HepG2 (cell line): ENCODE data around the gene RSPH1. TPM values are rescaled to one million over a fixed set of nuclear protein-coding genes. Genes with fewer than 3 reads are reported as not detected.

ENCODE experiments used
- ATAC-seq: fragments of 200-7000 bp; cut with Tn5 transposase; 3 replicates; pipeline ENCODE4 v1.9.1; 2020; ENCODE audit warnings: mild to moderate bottlenecking, moderate library complexity
- BruUV-seq: library from RNA; stranded (reverse); fragments of 400-500 nt; replicated peaks from 2 replicates; lab custom pipeline; 2021; lab: Mats Ljungman, UMichigan
- CTCF ChIA-PET: fragments of 300-600 bp; formaldehyde crosslinking; extraction: SDS; loops from one replicate; lab custom pipeline; 2021; ENCODE audit warnings: low total read pairs, inconsistent platforms, low intra/inter-chr PET ratio; lab: Yijun Ruan, JAX
- POLR2A ChIA-PET: fragments of 350-600 bp; sonication (Branson Sonifier 250); formaldehyde crosslinking; loops from one replicate; lab custom pipeline; 2020; ENCODE audit warnings: antibody characterized with exemption, inconsistent platforms; lab: Yijun Ruan, JAX
- DNase-seq: peaks from one replicate; pipeline ENCODE4 v3.0.0-alpha.2; 2015; ENCODE audit warnings: low spot score
- FAIRE-seq: peaks from 3 replicates; lab custom pipeline; 2011; peaks lifted over from hg19 to GRCh38; lab: Jason Lieb, UNC
- H2AFZ ChIP-seq: one replicate; pipeline ENCODE4 v1.6.1; 2011; ENCODE audit warnings: low read length, inconsistent platforms
- H3K27ac ChIP-seq: fragments of 300-600 bp; 3 replicates; pipeline ENCODE4 v1.8.0; 2011; ENCODE audit warnings: mixed run types, mild to moderate bottlenecking, mixed read lengths, low read length, inconsistent platforms; ENCODE audit not compliant: insufficient read depth; ENCODE audit errors: extremely low read length
- H3K27me3 ChIP-seq, 2 experiments: fragments of 200-600 bp in 1 of 2; 2 replicates in 1 of 2; 3 replicates in 1 of 2; pipeline versions ENCODE4 v1.6.0 to v1.8.0; 2011; ENCODE audit warnings: low read length in 2 of 2, mild to moderate bottlenecking in 2 of 2, moderate library complexity in 2 of 2, inconsistent platforms in 1 of 2; ENCODE audit not compliant: insufficient read depth in 2 of 2, control insufficient read depth in 1 of 2
- H3K36me3 ChIP-seq, 2 experiments: fragments of 200-600 bp in 1 of 2; replicated peaks in 1 of 2; 2 replicates in 1 of 2; 3 replicates in 1 of 2; pipeline versions ENCODE4 v1.5.1 to v1.8.0; 2011; ENCODE audit warnings: low read length in 2 of 2, inconsistent platforms in 1 of 2; ENCODE audit not compliant: insufficient read depth in 2 of 2, control insufficient read depth in 1 of 2
- H3K4me1 ChIP-seq: 2 replicates; pipeline ENCODE4 v1.5.1; 2012; ENCODE audit warnings: low read length, inconsistent platforms; ENCODE audit not compliant: insufficient read depth
- H3K4me2 ChIP-seq: 2 replicates; pipeline ENCODE4 v1.6.0; 2011; ENCODE audit warnings: low read depth, low read length, inconsistent platforms
- H3K4me3 ChIP-seq, 3 experiments: fragments of 200-600 bp in 1 of 3; sonication (generic), shearing (Covaris generic) in 1 of 3; replicated peaks in 1 of 3; 2 replicates each; pipeline ENCODE4 v1.5.1; 2011 to 2016; ENCODE audit warnings: low read length in 3 of 3, inconsistent platforms in 2 of 3, low read depth in 2 of 3, mild to moderate bottlenecking in 2 of 3, control low read depth in 1 of 3, mixed read lengths in 1 of 3; ENCODE audit not compliant: insufficient read depth in 1 of 3
- H3K79me2 ChIP-seq: one replicate; pipeline ENCODE4 v1.6.1; 2011; ENCODE audit warnings: low read length, inconsistent platforms; ENCODE audit not compliant: insufficient read depth
- H3K9ac ChIP-seq: 2 replicates; pipeline ENCODE4 v1.6.0; 2011; ENCODE audit warnings: mild to moderate bottlenecking, low read depth, low read length, inconsistent platforms; ENCODE audit not compliant: insufficient read depth
- H3K9me3 ChIP-seq: 2 replicates; pipeline ENCODE4 v1.5.1; 2012; ENCODE audit warnings: mild to moderate bottlenecking, low read length
- H4K20me1 ChIP-seq: 2 replicates; pipeline ENCODE4 v1.6.0; 2011; ENCODE audit warnings: inconsistent platforms, mild to moderate bottlenecking, low read length, moderate library complexity; ENCODE audit not compliant: insufficient read depth
- DRAP1 ChIP-seq: IDR thresholded peaks from 2 replicates; pipeline ENCODE4 v1.6.1; 2016; ENCODE audit warnings: missing genetic modification reagents, missing compliant biosample characterization
- GMEB2 ChIP-seq: IDR thresholded peaks from 2 replicates; pipeline ENCODE4 v1.6.1; 2016; ENCODE audit warnings: missing biosample characterization, missing genetic modification reagents, low read depth
- HHEX ChIP-seq: IDR thresholded peaks from 2 replicates; pipeline ENCODE4 v1.6.1; 2016; ENCODE audit warnings: control low read depth
- JUND ChIP-seq: sonication (generic); formaldehyde crosslinking; IDR thresholded peaks from 2 replicates; pipeline ENCODE4 v1.8.0; 2022; ENCODE audit warnings: mild to moderate bottlenecking, missing genetic modification reagents
- NFYB ChIP-seq: sonication (generic); formaldehyde crosslinking; IDR thresholded peaks from 2 replicates; pipeline ENCODE4 v1.4.0; 2020; ENCODE audit warnings: missing genetic modification reagents
- PLRG1 ChIP-seq: fragments of 450-650 bp; conservative IDR thresholded peaks from 2 replicates; pipeline ENCODE4 v1.6.1; 2016
- XRCC5 ChIP-seq: fragments of 200-400 bp; formaldehyde crosslinking; optimal IDR thresholded peaks from 2 replicates; pipeline ENCODE3; 2017; ENCODE audit warnings: mild to moderate bottlenecking, low read length
- YY1 ChIP-seq: IDR thresholded peaks from 2 replicates; pipeline ENCODE4 v1.6.1; 2011; ENCODE audit warnings: low read length, low read depth, moderate library complexity, mild to moderate bottlenecking; ENCODE audit not compliant: insufficient read depth, insufficient replicate concordance
- WGBS: methylation state at CpG from one replicate; pipeline ENCODE4 v1.1.6; 2017; ENCODE audit warnings: low lambda C conversion rate; 5-methylcytosine and 5-hydroxymethylcytosine counted together
- in situ Hi-C: cut with HindIII; loops from 2 replicates; pipeline ENCODE4 v1.10.0; 2017; ENCODE audit warnings: low pct_unique_long_range_greater_than_20kb; ENCODE audit not compliant: extremely low pct_ligation_motif_present
- intact Hi-C: fragments of 100-400 bp; cut with micrococcal nuclease; formaldehyde crosslinking; loops from one replicate; pipeline ENCODE4 v1.10.0; 2022; ENCODE audit not compliant: unreplicated experiment
- polyA plus RNA-seq, 8 experiments: library from polyadenylated mRNA; depleted of rRNA in 3 of 8; stranded (reverse) in 7 of 8; unstranded in 1 of 8; fragments of >200 nt; fragmentation: Illumina TruSeq in 4 of 8; extraction: Trizol in 4 of 8; gene quantifications; 2 replicates each; pipeline versions ENCODE4 v1.2.1 to v1.2.3, GENCODE V29; 2011 to 2016; ENCODE audit warnings: low read depth in 4 of 8, missing spikeins in 1 of 8, mixed read lengths in 1 of 8; ENCODE audit not compliant: insufficient read depth in 1 of 8
- total RNA-seq, 5 experiments: library from RNA; depleted of rRNA; stranded (reverse); fragments of >200 nt; fragmentation: Illumina TruSeq; extraction: Trizol; gene quantifications; 2 replicates each; pipeline ENCODE4 v1.2.3, GENCODE V29; 2016; ENCODE audit warnings: low read depth in 1 of 5

The RSPH1 gene
- total and polyA plus RNA-seq, 2 of the 13 experiments (the other 11 are each of a cell fraction or from before 2014, with no cell fraction given): not detected

GRCh38 chr21:42472521-42472920, 23.5 kb downstream of the RSPH1 start:
- H3K27me3 ChIP-seq: no peaks in the 10 kb centered on the region
- no peaks in the 10 kb centered on the region for H3K9me3 ChIP-seq
- BruUV-seq: no TSS peak
- CTCF ChIA-PET: no interaction called here
- in situ Hi-C loops: no loop called here
- peaks cover 23% of the 10 kb centered on the region for H3K4me1 ChIP-seq
- no peak overlapping the region for H3K27ac ChIP-seq
- no peaks in the 10 kb centered on the region for H3K36me3 ChIP-seq
- WGBS: 51% methylated on average over 7 of the region's 7 CpGs
- no peak overlapping the region for H3K4me2 ChIP-seq
- TF ChIP-seq XRCC5 (no peak), GMEB2 (CRISPR knock-in tag) (no peak), HHEX (no peak)
- ATAC-seq (no peak), FAIRE-seq (no peak), DNase-seq (no peak)
- H4K20me1 ChIP-seq: no peaks in the 10 kb centered on the region
- H3K79me2 ChIP-seq: no peaks in the 10 kb centered on the region
- intact Hi-C loops: no loop called here
- no peak overlapping the region for H3K4me3 ChIP-seq
- no peak overlapping the region for H3K9ac ChIP-seq
- H2AFZ ChIP-seq: no peak overlapping the region
- POLR2A ChIA-PET: no interaction called here

- Histone ChIP-seq H3K9ac (no peak overlapping the region), H2AFZ (no peak overlapping the region), H3K4me2 (no peak overlapping the region), H3K4me3 (no peak overlapping the region), H3K4me1 (peaks cover 23% of the 10 kb centered on the region), H3K36me3 (no peaks in the 10 kb centered on the region), H4K20me1 (no peaks in the 10 kb centered on the region), H3K27ac (no peak overlapping the region), H3K79me2 (no peaks in the 10 kb centered on the region), H3K9me3 (no peaks in the 10 kb centered on the region), H3K27me3 (no peaks in the 10 kb centered on the region)
- WGBS: 79% methylated on average over 7 of the region's 13 CpGs
- ATAC-seq (no peak), DNase-seq (no peak), FAIRE-seq (no peak)
- no TSS peak for BruUV-seq
- in situ Hi-C loops: no loop called here
- intact Hi-C loops: no loop called here
- TF ChIP-seq NFYB (CRISPR knock-in tag) (no peak), PLRG1 (no peak), YY1 (no peak), DRAP1 (CRISPR knock-in tag) (no peak), JUND (CRISPR knock-in tag) (no peak)
- POLR2A ChIA-PET: no interaction called here
- CTCF ChIA-PET: no interaction called here
Observed at GRCh38 chr21:42471716-42472330, 24.2 kb downstream of the RSPH1 start.
